Measurements from ENCODE around the gene EFCC1. TPM values are rescaled to one million over a fixed set of nuclear protein-coding genes. Genes with fewer than 3 reads are reported as not detected.

EFCC1 gene
- total and polyA plus RNA-seq, 2 of the 8 experiments (the other 6 are each of a cell fraction or from before 2014, with no cell fraction given), result 0.14 to 0.37 TPM

DNA sequence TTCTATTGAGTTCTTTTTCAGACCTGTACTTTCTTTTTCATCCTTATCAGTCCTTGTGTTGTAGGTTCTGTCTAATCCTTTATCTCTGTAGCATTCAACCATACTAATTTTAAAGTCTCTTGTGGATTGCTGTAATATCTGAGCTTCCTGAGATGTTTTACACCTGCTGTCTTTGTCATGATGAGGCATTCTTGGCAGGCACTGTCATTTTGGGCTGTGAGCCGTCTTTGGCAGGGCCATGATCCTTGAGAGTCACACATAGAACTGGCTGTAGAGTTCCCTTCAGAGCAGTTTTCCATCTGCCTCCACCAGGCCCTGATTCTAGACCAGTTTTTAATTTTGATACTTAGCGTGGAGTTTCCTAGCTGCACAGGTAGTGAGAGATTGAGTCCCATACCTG is 6.7 kb downstream of the EFCC1 start:
- FAIRE-seq, result no peak
- Histone ChIP-seq H3K27ac (ENCODE audit: low read depth, low read length) (no peak overlapping the region), H3K27me3 (replicated peaks in 1 of 4; ENCODE audit: control insufficient read depth in 3 of 4, extremely low read depth in 1 of 4, insufficient read depth in 3 of 4, low read length in 3 of 4) (peaks cover 20 to 37% (median 25%) of the 10 kb centered on the region in 4 experiments), H2BK20ac (ENCODE audit: low read length) (no peak overlapping the region), H3K14ac (ENCODE audit: insufficient read length) (no peak overlapping the region), H3K9me3 (ENCODE audit: insufficient read depth in 2 of 2, low read depth in 1 of 2, low read length in 1 of 2) (no peaks in the 10 kb centered on the region), H3K23me2 (ENCODE audit: low read depth, low read length) (peaks cover 2% of the 10 kb centered on the region; the same call in 1 of the 2 replicates), H4K8ac (ENCODE audit: extremely low read depth, insufficient read depth, low read length) (no peak overlapping the region), H2BK12ac (ENCODE audit: low read depth, low read length) (no peak overlapping the region), H3K9ac (replicated peaks in 1 of 4; ENCODE audit: extremely low read depth in 1 of 4, low read depth in 3 of 4, low read length in 3 of 4) (no peak overlapping the region), H3K4me3 (ENCODE audit: extremely low read depth in 1 of 4, insufficient read depth in 2 of 4, low read depth in 3 of 4, low read length in 4 of 4) (no peak overlapping the region), H2BK5ac (ENCODE audit: low read depth, low read length) (no peak overlapping the region), H2BK15ac (ENCODE audit: low read length) (no peak overlapping the region), H3K23ac (ENCODE audit: insufficient read length) (no peak overlapping the region), H3K4me2 (ENCODE audit: insufficient read depth in 1 of 2, low read depth in 2 of 2, low read length in 2 of 2) (no peak overlapping the region), H3K4ac (replicated peaks; ENCODE audit: insufficient read length, low read depth, low read length) (no peak overlapping the region), H4K20me1 (replicated peaks in 1 of 2; ENCODE audit: control insufficient read depth in 1 of 2, insufficient read depth in 2 of 2, low read length in 2 of 2) (peaks cover 0 to 2% of the 10 kb centered on the region in 2 experiments), H3K79me2 (ENCODE audit: control insufficient read depth in 1 of 2, insufficient read depth in 2 of 2, low read length in 2 of 2) (no peaks in the 10 kb centered on the region), H3K4me1 (replicated peaks in 1 of 4; ENCODE audit: control insufficient read depth in 3 of 4, insufficient read depth in 4 of 4, low read length in 3 of 4) (peaks cover 0 to 7% (median 0%) of the 10 kb centered on the region in 4 experiments; a peak in 2 of 7 replicates), H2BK120ac (replicated peaks; ENCODE audit: low read depth, low read length) (no peak overlapping the region), H2AK5ac (ENCODE audit: low read depth, low read length) (no peak overlapping the region), H3K18ac (ENCODE audit: extremely low read depth, low read length) (no peak overlapping the region), H3K56ac (replicated peaks; ENCODE audit: insufficient read length, low read depth, low read length) (no peak overlapping the region), H3K36me3 (ENCODE audit: control insufficient read depth in 2 of 4, insufficient read depth in 4 of 4, low read length in 3 of 4) (peaks cover 0 to 4% (median 0%) of the 10 kb centered on the region in 4 experiments; a peak in 1 of 8 replicates), H4K5ac (ENCODE audit: insufficient read length, low read depth, low read length) (no peak overlapping the region), H2AFZ (ENCODE audit: low read length) (no peak overlapping the region), H3K79me1 (ENCODE audit: low read depth, low read length) (no peaks in the 10 kb centered on the region), H4K91ac (replicated peaks; ENCODE audit: insufficient read length, low read length) (no peak overlapping the region)
- CTCF ChIA-PET (ENCODE audit: partially characterized antibody), result interaction anchor here (0.9 to 4.1 kb wide), 8 partner anchors 8 to 77 kb away, joined by 3 to 25 read pairs (median 6); no protein-coding TSS in a partner anchor
- DNase-seq (ENCODE audit: low read depth in 1 of 2, low spot score in 2 of 2), result no peak
- POLR2A ChIA-PET (ENCODE audit: partially characterized antibody), result no interaction called here
- 88% methylated on average over 2 of the region's 2 CpGs; no CpG with 5 or more reads in 1 of the 2 experiments for WGBS, 2 experiments (ENCODE audit: extremely low coverage in 1 of 2, insufficient coverage in 1 of 2, insufficient read length in 1 of 2, insufficient replicate concordance in 2 of 2, low coverage in 1 of 2, low lambda C conversion rate in 2 of 2, missing lambda C conversion rate in 1 of 2)
- no peak for TF ChIP-seq CBX8 (IDR thresholded peaks at IDR 0.05; ENCODE audit: borderline replicate concordance, low read depth, low read length)
- TF ChIP-seq ZNF274 (IDR thresholded peaks at IDR 0.05; ENCODE audit: borderline replicate concordance, extremely low read depth, low read length), result no peak
- TF ChIP-seq KDM1A (IDR thresholded peaks at IDR 0.05; ENCODE audit: borderline replicate concordance, low read length), result no peak
- no peak for TF ChIP-seq EZH2 (IDR thresholded peaks at IDR 0.05; ENCODE audit: low read depth, low read length, severe bottlenecking)
- TF ChIP-seq SAP30 (IDR thresholded peaks at IDR 0.05; ENCODE audit: insufficient read depth, insufficient replicate concordance, low read length), result no peak
- TF ChIP-seq BRCA1 (IDR thresholded peaks at IDR 0.05; ENCODE audit: low read depth, low read length), result no peak
- no peak for TF ChIP-seq PHF8 (conservative IDR thresholded peaks at IDR 0.05; ENCODE audit: low read depth, low read length)
- TF ChIP-seq, protein P1, sequence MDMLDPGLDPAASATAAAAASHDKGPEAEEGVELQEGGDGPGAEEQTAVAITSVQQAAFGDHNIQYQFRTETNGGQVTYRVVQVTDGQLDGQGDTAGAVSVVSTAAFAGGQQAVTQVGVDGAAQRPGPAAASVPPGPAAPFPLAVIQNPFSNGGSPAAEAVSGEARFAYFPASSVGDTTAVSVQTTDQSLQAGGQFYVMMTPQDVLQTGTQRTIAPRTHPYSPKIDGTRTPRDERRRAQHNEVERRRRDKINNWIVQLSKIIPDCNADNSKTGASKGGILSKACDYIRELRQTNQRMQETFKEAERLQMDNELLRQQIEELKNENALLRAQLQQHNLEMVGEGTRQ (IDR thresholded peaks at IDR 0.05; ENCODE audit: low read length), result no peak
- TF ChIP-seq JUN (IDR thresholded peaks at IDR 0.05; ENCODE audit: low read depth, low read length), result no peak
- TF ChIP-seq TEAD4 (IDR thresholded peaks at IDR 0.05; ENCODE audit: low read depth, low read length), result no peak
- TF ChIP-seq HDAC2 (IDR thresholded peaks at IDR 0.05; ENCODE audit: borderline replicate concordance in 1 of 2, low read depth in 2 of 2, low read length in 2 of 2), result no peak
- TF ChIP-seq BCL11A (IDR thresholded peaks at IDR 0.05; ENCODE audit: low read depth in 2 of 2, low read length in 2 of 2), result no peak
